Endothelial cell of umbilical vein (primary cell): Measurements from ENCODE around the gene TNPO3. TPM values are rescaled to one million over a fixed set of nuclear protein-coding genes. Genes with fewer than 3 reads are reported as not detected.

Experiments
- BruUV-seq: library from RNA; stranded (reverse); fragments of 400-500 nt; replicated peaks from 2 replicates; lab custom pipeline; 2021; lab: Mats Ljungman, UMichigan
- CTCF ChIA-PET: fragments of 300-600, 350-600 bp; sonication (Branson Sonifier 250); formaldehyde crosslinking; loops from one replicate; lab custom pipeline; 2021; ENCODE audit warnings: antibody characterized with exemption, inconsistent platforms; lab: Charles Lee
- POLR2A ChIA-PET: fragments of 300-600, 350-600 bp; sonication (Branson Sonifier 250); formaldehyde crosslinking; loops from one replicate; lab custom pipeline; 2021; ENCODE audit warnings: antibody characterized with exemption, inconsistent platforms; lab: Charles Lee
- DNase-seq: peaks from one replicate; pipeline ENCODE4 v3.0.0-alpha.2; 2011; ENCODE audit warnings: low read depth, low spot score
- FAIRE-seq: peaks from 2 replicates; lab custom pipeline; 2011; peaks lifted over from hg19 to GRCh38; lab: Jason Lieb, UNC
- H2AFZ ChIP-seq: 2 replicates; pipeline ENCODE4 v1.6.0; 2012; ENCODE audit warnings: low read depth, low read length, control low read depth, inconsistent platforms
- H3K27ac ChIP-seq: 2 replicates; pipeline ENCODE4 v1.5.1; 2011; ENCODE audit warnings: low read depth, mild to moderate bottlenecking, control low read depth, low read length, moderate library complexity; ENCODE audit not compliant: insufficient read depth
- H3K27me3 ChIP-seq, 2 experiments: 2 replicates each; pipeline versions ENCODE4 v1.6.0 to v1.6.1; 2011; ENCODE audit warnings: low read length in 2 of 2, mixed read lengths in 1 of 2; ENCODE audit not compliant: control insufficient read depth in 2 of 2, insufficient read depth in 2 of 2
- H3K36me3 ChIP-seq, 2 experiments: 2 replicates in 1 of 2; 3 replicates in 1 of 2; pipeline ENCODE4 v1.5.1; 2011; ENCODE audit warnings: low read length in 2 of 2, mild to moderate bottlenecking in 1 of 2, moderate library complexity in 1 of 2; ENCODE audit not compliant: control insufficient read depth in 2 of 2, insufficient read depth in 2 of 2; ENCODE audit errors: extremely low read depth in 1 of 2
- H3K4me1 ChIP-seq: 3 replicates; pipeline ENCODE4 v1.5.1; 2011; ENCODE audit warnings: mild to moderate bottlenecking, low read length; ENCODE audit not compliant: control insufficient read depth, insufficient read depth; ENCODE audit errors: extremely low read depth
- H3K4me2 ChIP-seq: 2 replicates; pipeline ENCODE4 v1.6.1; 2011; ENCODE audit warnings: low read length, control low read depth, mixed read lengths; ENCODE audit not compliant: insufficient read depth
- H3K4me3 ChIP-seq, 3 experiments: fragments of 200-600 bp in 1 of 3; sonication (generic), shearing (Covaris generic) in 1 of 3; replicated peaks in 1 of 3; 2 replicates each; pipeline ENCODE4 v1.5.1; 2011 to 2016; ENCODE audit warnings: control low read depth in 3 of 3, low read length in 3 of 3, mild to moderate bottlenecking in 2 of 3, inconsistent platforms in 1 of 3, low read depth in 1 of 3, moderate library complexity in 1 of 3; ENCODE audit not compliant: insufficient read depth in 1 of 3
- H3K79me2 ChIP-seq: 2 replicates; pipeline ENCODE4 v1.6.0; 2012; ENCODE audit warnings: low read length, inconsistent platforms; ENCODE audit not compliant: control insufficient read depth, insufficient read depth
- H3K9ac ChIP-seq: replicated peaks from 2 replicates; pipeline ENCODE3; 2011; ENCODE audit warnings: low read length, control low read depth; ENCODE audit not compliant: insufficient read depth; ENCODE audit errors: extremely low read depth
- H3K9me1 ChIP-seq: replicated peaks from 3 replicates; pipeline ENCODE4 v1.6.0; 2011; ENCODE audit warnings: mild to moderate bottlenecking, low read length; ENCODE audit not compliant: control insufficient read depth, insufficient read depth; ENCODE audit errors: extremely low read depth
- H3K9me3 ChIP-seq: replicated peaks from 2 replicates; pipeline ENCODE4 v1.5.1; 2012; ENCODE audit warnings: low read length, inconsistent platforms; ENCODE audit not compliant: control insufficient read depth, insufficient read depth
- H4K20me1 ChIP-seq: replicated peaks from 2 replicates; pipeline ENCODE3; 2011; ENCODE audit warnings: mild to moderate bottlenecking, low read length; ENCODE audit not compliant: control insufficient read depth, insufficient read depth; ENCODE audit errors: extremely low read depth
- CTCF ChIP-seq, 2 donors: IDR thresholded peaks; 1 replicate in 1 of 2; 2 replicates in 1 of 2; pipeline ENCODE4 v1.5.1; 2011; ENCODE audit warnings: low read length in 2 of 2, mild to moderate bottlenecking in 2 of 2, moderate library complexity in 2 of 2, control low read depth in 1 of 2, inconsistent platforms in 1 of 2, low read depth in 1 of 2; ENCODE audit not compliant: insufficient read depth in 1 of 2; ENCODE audit errors: extremely low read depth in 1 of 2
- EZH2 ChIP-seq: IDR thresholded peaks from 2 replicates; pipeline ENCODE4 v1.6.1; 2012; ENCODE audit warnings: borderline replicate concordance, low read depth, mild to moderate bottlenecking, moderate library complexity, low read length, inconsistent platforms; ENCODE audit not compliant: severe bottlenecking
- FOS ChIP-seq: IDR thresholded peaks from 2 replicates; pipeline ENCODE4 v1.6.1; 2011; ENCODE audit warnings: mild to moderate bottlenecking, low read length, moderate library complexity, borderline replicate concordance; ENCODE audit not compliant: insufficient read depth
- GATA2 ChIP-seq: IDR thresholded peaks from 2 replicates; pipeline ENCODE4 v1.7.0; 2011; ENCODE audit warnings: low read depth, mild to moderate bottlenecking, moderate library complexity, mixed read lengths, low read length; ENCODE audit not compliant: insufficient read length, insufficient read depth
- JUN ChIP-seq: IDR thresholded peaks from 2 replicates; pipeline ENCODE4 v1.6.1; 2011; ENCODE audit warnings: borderline replicate concordance, low read depth; ENCODE audit not compliant: insufficient read length, insufficient read depth
- MYC ChIP-seq: IDR thresholded peaks from one replicate; pipeline ENCODE4 v1.6.1; 2011; ENCODE audit warnings: mild to moderate bottlenecking, low read depth, low read length
- POLR2A ChIP-seq: IDR thresholded peaks from 2 replicates; pipeline ENCODE4 v1.6.1; 2012; ENCODE audit warnings: low read depth, mild to moderate bottlenecking, control low read depth, low read length
- POLR2AphosphoS5 ChIP-seq: IDR thresholded peaks from 2 replicates; pipeline ENCODE4 v1.6.1; 2012; ENCODE audit warnings: low read depth, mild to moderate bottlenecking, control low read depth, low read length, moderate library complexity; ENCODE audit not compliant: insufficient read depth
- dilution Hi-C: fragments of 300-500 bp; cut with MboI; formaldehyde crosslinking; loops from one replicate; pipeline ENCODE4 v1.15.0; 2019; ENCODE audit warnings: low sequenced_read_pairs; ENCODE audit not compliant: extremely low pct_ligation_motif_present
- intact Hi-C: fragments of 100-400 bp; cut with micrococcal nuclease; formaldehyde crosslinking; loops from one replicate; pipeline ENCODE4 v1.10.0; 2022
- polyA plus RNA-seq, 4 experiments: library from polyadenylated mRNA; depleted of rRNA in 3 of 4; stranded (reverse) in 3 of 4; unstranded in 1 of 4; fragments of >200 nt; gene quantifications; 2 replicates each; pipeline versions ENCODE4 v1.2.1 to v1.2.3, GENCODE V29; 2011 to 2012; ENCODE audit warnings: missing spikeins in 1 of 4
- total RNA-seq: library from RNA; stranded (reverse); gene quantifications from 2 replicates; pipeline ENCODE4 v1.2.3, GENCODE V29; 2021

TNPO3 gene
- total and polyA plus RNA-seq, 2 donors (not counting 3 experiments of a cell fraction or from before 2014, with no cell fraction given) = 29.0 to 46.9 TPM

GRCh38 chr7:128918016-128918665 is 136.8 kb downstream of the TNPO3 start:
- Histone ChIP-seq H2AFZ (no peak overlapping the region), H3K4me2 (no peak overlapping the region), H3K9me3 (no peaks in the 10 kb centered on the region), H3K27ac (no peak overlapping the region), H3K27me3 (peaks cover 43 to 46% of the 10 kb centered on the region in 2 experiments), H3K9ac (no peak overlapping the region), H4K20me1 (no peaks in the 10 kb centered on the region), H3K36me3 (no peaks in the 10 kb centered on the region), H3K4me3 (no peak overlapping the region), H3K79me2 (no peaks in the 10 kb centered on the region), H3K4me1 (no peaks in the 10 kb centered on the region), H3K9me1 (no peaks in the 10 kb centered on the region)
- dilution Hi-C loops = no loop called here
- no TSS peak for BruUV-seq
- TF ChIP-seq POLR2AphosphoS5 (no peak), POLR2A (no peak), MYC (no peak), FOS (no peak), JUN (no peak), GATA2 (no peak)
- POLR2A ChIA-PET = no interaction called here
- DNase-seq (no peak), FAIRE-seq (no peak)
- CTCF ChIA-PET = no interaction called here
- intact Hi-C loops = no loop called here

- no peak overlapping the region for H2AFZ ChIP-seq
- no peak for TF ChIP-seq GATA2
- TF ChIP-seq EZH2 = no peak
- no peak for TF ChIP-seq POLR2A
- TF ChIP-seq JUN = no peak
- TF ChIP-seq POLR2AphosphoS5 = no peak
- TF ChIP-seq CTCF (IDR thresholded peaks at IDR 0.05; ENCODE audit: extremely low read depth in 1 of 2, insufficient read depth in 1 of 2, low read depth in 1 of 2, low read length in 2 of 2) = no peak
- no peak for TF ChIP-seq MYC
- ChIA-PET CTCF (no interaction called here), POLR2A (no interaction called here)
- H3K4me2 ChIP-seq = no peak overlapping the region
- no peak overlapping the region for H3K9ac ChIP-seq
- no peaks in the 10 kb centered on the region for H3K79me2 ChIP-seq
- no peak overlapping the region for H3K27ac ChIP-seq
- H3K27me3 ChIP-seq = peaks cover 46% of the 10 kb centered on the region in 2 experiments
- DNase-seq (no peak), FAIRE-seq (no peak)
- dilution Hi-C loops = no loop called here
- BruUV-seq = no TSS peak
- H3K4me1 ChIP-seq = no peaks in the 10 kb centered on the region
- no peaks in the 10 kb centered on the region for H3K9me1 ChIP-seq
- intact Hi-C loops = no loop called here
- H3K36me3 ChIP-seq = no peaks in the 10 kb centered on the region
- H4K20me1 ChIP-seq = no peaks in the 10 kb centered on the region
- H3K4me3 ChIP-seq = no peak overlapping the region
- H3K9me3 ChIP-seq = no peaks in the 10 kb centered on the region
Measured at GRCh38 chr7:128917122-128917521, 137.8 kb downstream of the TNPO3 start.
